MM.1S (cell line): ENCODE measurements around the gene COA5.
A peak's percentile ranks its signal among the peaks of the same experiment; 100 is the strongest.
"Not testable (repeated sequence)": the region's sequence is repeated elsewhere in the genome, so short reads cannot be mapped to it uniquely, and the experiment has no call there.

ENCODE experiments used
- DNase-seq: peaks from one replicate; pipeline ENCODE4 v3.0.0-alpha.2; 2015
- H2AFZ ChIP-seq: fragments of 300-600 bp; sonication (generic); 2 replicates; pipeline ENCODE4 v1.6.0; 2016; ENCODE audit warnings: antibody characterized with exemption, low read length
- H3F3A ChIP-seq: fragments of 300-600 bp; sonication (generic); 2 replicates; pipeline ENCODE4 v1.6.1; 2016; ENCODE audit warnings: mild to moderate bottlenecking, antibody characterized with exemption, low read length, moderate library complexity, mixed read lengths; ENCODE audit not compliant: insufficient read depth
- H3K27ac ChIP-seq: fragments of 300-600 bp; sonication (generic); 2 replicates; pipeline ENCODE4 v1.5.1; 2016; ENCODE audit warnings: mild to moderate bottlenecking, low read length
- H3K27me3 ChIP-seq: fragments of 300-600 bp; sonication (generic); replicated peaks from 2 replicates; pipeline ENCODE4 v1.6.0; 2016; ENCODE audit warnings: low read length; ENCODE audit not compliant: insufficient read depth
- H3K36me3 ChIP-seq: fragments of 300-600 bp; sonication (generic); replicated peaks from 2 replicates; pipeline ENCODE4 v1.6.1; 2016; ENCODE audit warnings: mild to moderate bottlenecking, low read length, mixed read lengths; ENCODE audit not compliant: insufficient read depth
- H3K4me1 ChIP-seq: fragments of 300-600 bp; sonication (generic); 2 replicates; pipeline ENCODE4 v1.6.1; 2016; ENCODE audit warnings: low read length, mixed read lengths
- H3K4me2 ChIP-seq: fragments of 300-600 bp; sonication (generic); 2 replicates; pipeline ENCODE4 v1.6.0; 2016; ENCODE audit warnings: low read depth, low read length
- H3K4me3 ChIP-seq: fragments of 300-600 bp; sonication (generic); 2 replicates; pipeline ENCODE4 v1.5.1; 2016; ENCODE audit warnings: low read length, mixed read lengths
- H3K79me2 ChIP-seq: fragments of 300-600 bp; sonication (generic); 2 replicates; pipeline ENCODE4 v1.6.1; 2016; ENCODE audit warnings: mixed run types, low read length, mixed read lengths
- H3K9ac ChIP-seq: fragments of 300-600 bp; sonication (generic); 2 replicates; pipeline ENCODE4 v1.6.1; 2016; ENCODE audit warnings: low read length, mixed read lengths
- H3K9me2 ChIP-seq: fragments of 300-600 bp; sonication (generic); replicated peaks from 2 replicates; pipeline ENCODE4 v1.6.1; 2016; ENCODE audit warnings: mild to moderate bottlenecking, low read length, mixed read lengths; ENCODE audit not compliant: insufficient read depth
- H3K9me3 ChIP-seq: fragments of 300-600 bp; sonication (generic); replicated peaks from 2 replicates; pipeline ENCODE4 v1.6.1; 2016; ENCODE audit warnings: mild to moderate bottlenecking, low read length, mixed read lengths; ENCODE audit not compliant: insufficient read depth
- H4K20me1 ChIP-seq: fragments of 300-600 bp; sonication (generic); 2 replicates; pipeline ENCODE4 v1.6.1; 2016; ENCODE audit warnings: mild to moderate bottlenecking, low read length, moderate library complexity, mixed read lengths; ENCODE audit not compliant: insufficient read depth
- EZH2 ChIP-seq: fragments of 300-600 bp; sonication (generic); optimal IDR thresholded peaks from 2 replicates; pipeline ENCODE3; 2017; ENCODE audit warnings: low read depth, mild to moderate bottlenecking, antibody characterized with exemption, low read length, mixed read lengths
- EZH2phosphoT487 ChIP-seq: fragments of 300-600 bp; sonication (generic); IDR thresholded peaks from 2 replicates; pipeline ENCODE4 v1.6.1; 2018; ENCODE audit warnings: antibody characterized with exemption, low read length
- TF ChIP-seq, protein P1 (sequence below): fragments of 300-600 bp; sonication (generic); IDR thresholded peaks from 2 replicates; pipeline ENCODE4 v1.5.1; 2016; ENCODE audit warnings: antibody characterized with exemption, low read length, mixed read lengths

COA5 gene

DNA sequence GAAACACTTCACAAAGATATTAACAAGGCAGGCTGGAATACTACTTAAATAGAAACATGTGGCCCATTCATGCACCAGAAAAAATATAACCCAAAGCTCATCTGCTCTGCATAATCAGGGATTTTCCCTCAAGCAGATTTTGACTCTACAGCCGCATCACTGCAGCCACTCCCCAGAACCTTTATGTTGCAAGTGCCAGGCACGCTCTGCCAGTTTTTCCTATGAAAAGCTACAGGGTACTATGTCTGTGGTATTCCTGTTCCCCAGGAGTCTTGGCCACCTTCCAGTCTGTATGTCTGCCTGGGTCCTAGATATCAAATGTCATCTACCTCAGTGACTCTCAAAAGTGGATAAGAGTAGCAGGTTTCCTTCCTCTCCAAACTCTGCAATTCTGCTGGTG, 3.8 kb downstream of the COA5 start:
- TF ChIP-seq EZH2, result no peak
- TF ChIP-seq EZH2phosphoT487, result no peak
- TF ChIP-seq, protein P1, sequence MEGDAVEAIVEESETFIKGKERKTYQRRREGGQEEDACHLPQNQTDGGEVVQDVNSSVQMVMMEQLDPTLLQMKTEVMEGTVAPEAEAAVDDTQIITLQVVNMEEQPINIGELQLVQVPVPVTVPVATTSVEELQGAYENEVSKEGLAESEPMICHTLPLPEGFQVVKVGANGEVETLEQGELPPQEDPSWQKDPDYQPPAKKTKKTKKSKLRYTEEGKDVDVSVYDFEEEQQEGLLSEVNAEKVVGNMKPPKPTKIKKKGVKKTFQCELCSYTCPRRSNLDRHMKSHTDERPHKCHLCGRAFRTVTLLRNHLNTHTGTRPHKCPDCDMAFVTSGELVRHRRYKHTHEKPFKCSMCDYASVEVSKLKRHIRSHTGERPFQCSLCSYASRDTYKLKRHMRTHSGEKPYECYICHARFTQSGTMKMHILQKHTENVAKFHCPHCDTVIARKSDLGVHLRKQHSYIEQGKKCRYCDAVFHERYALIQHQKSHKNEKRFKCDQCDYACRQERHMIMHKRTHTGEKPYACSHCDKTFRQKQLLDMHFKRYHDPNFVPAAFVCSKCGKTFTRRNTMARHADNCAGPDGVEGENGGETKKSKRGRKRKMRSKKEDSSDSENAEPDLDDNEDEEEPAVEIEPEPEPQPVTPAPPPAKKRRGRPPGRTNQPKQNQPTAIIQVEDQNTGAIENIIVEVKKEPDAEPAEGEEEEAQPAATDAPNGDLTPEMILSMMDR, result no peak
- Histone ChIP-seq H3K79me2 (peaks cover 32% of the 10 kb centered on the region), H2AFZ (no peak overlapping the region), H3K36me3 (no peaks in the 10 kb centered on the region), H3K27ac (no peak overlapping the region), H3K9me3 (no peaks in the 10 kb centered on the region), H3K27me3 (no peaks in the 10 kb centered on the region), H3F3A (peaks cover 21% of the 10 kb centered on the region), H3K4me2 (no peak overlapping the region), H4K20me1 (no peaks in the 10 kb centered on the region), H3K4me1 (peaks cover 11% of the 10 kb centered on the region), H3K4me3 (no peak overlapping the region), H3K9me2 (no peaks in the 10 kb centered on the region), H3K9ac (no peak overlapping the region)
- DNase-seq, result no peak

- Histone ChIP-seq H3K4me2 (no peak overlapping the region), H3K79me2 (peaks cover 5% of the 10 kb centered on the region), H3K36me3 (no peaks in the 10 kb centered on the region; the same call in 1 of the 2 replicates), H3K4me3 (no peak overlapping the region), H3K9me3 (no peaks in the 10 kb centered on the region), H2AFZ (no peak overlapping the region), H3K9me2 (no peaks in the 10 kb centered on the region), H3K27me3 (no peaks in the 10 kb centered on the region), H3K4me1 (no peaks in the 10 kb centered on the region), H3F3A (peaks cover 43% of the 10 kb centered on the region), H3K27ac (no peak overlapping the region), H3K9ac (no peak overlapping the region), H4K20me1 (no peaks in the 10 kb centered on the region; the same call in 1 of the 2 replicates)
- peak; percentile 47 for DNase-seq
- no peak for TF ChIP-seq EZH2phosphoT487
- TF ChIP-seq, protein P1, result peak; percentile 61
Measured at GRCh38 chr2:98601532-98602132, 6.7 kb downstream of the COA5 start.

DNA sequence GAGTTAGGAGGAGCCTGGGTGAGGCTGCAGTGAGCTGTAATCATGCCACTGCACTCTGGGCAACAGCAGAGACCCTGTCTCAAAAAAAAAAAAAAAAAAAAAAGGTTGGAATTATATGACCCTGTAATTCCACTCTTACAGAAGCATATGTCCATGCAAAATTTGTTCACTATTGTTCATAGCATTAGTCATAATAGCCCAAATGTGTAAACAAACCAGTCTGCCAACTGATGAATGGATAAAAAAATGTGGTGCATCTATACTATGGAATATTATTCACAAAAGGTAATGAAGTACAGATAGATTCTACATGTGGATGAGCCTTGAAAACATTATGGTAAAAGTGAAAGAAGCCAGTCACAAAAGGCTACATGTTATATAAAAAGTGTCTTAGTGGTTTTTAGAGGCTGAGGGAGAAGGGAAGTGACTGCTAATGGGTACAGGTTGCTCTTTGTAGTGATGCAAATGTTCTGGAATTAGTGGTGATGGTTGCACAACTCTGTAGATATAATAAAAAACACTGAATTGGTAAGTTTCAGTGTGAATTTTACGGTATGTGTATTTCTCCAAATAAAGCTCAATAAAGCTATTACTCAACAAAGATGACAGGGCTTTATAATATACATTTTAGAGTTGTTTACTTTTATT, 9.4 kb downstream of the COA5 start:
- Histone ChIP-seq H3K4me1 (no peaks in the 10 kb centered on the region), H4K20me1 (no peaks in the 10 kb centered on the region; the same call in 1 of the 2 replicates), H2AFZ (no peak overlapping the region), H3K4me2 (no peak overlapping the region), H3K27ac (no peak overlapping the region), H3K36me3 (no peaks in the 10 kb centered on the region; the same call in 1 of the 2 replicates), H3K27me3 (no peaks in the 10 kb centered on the region), H3F3A (peaks cover 37% of the 10 kb centered on the region), H3K9me3 (no peaks in the 10 kb centered on the region), H3K9ac (no peak overlapping the region), H3K4me3 (no peak overlapping the region), H3K9me2 (no peaks in the 10 kb centered on the region), H3K79me2 (no peaks in the 10 kb centered on the region)
- no peak for DNase-seq
- TF ChIP-seq, protein P1, result no peak

- Histone ChIP-seq H3K36me3 (peaks cover 18% of the 10 kb centered on the region; the same call in 1 of the 2 replicates), H3F3A (peaks cover 27% of the 10 kb centered on the region)
- not testable (repeated sequence) for DNase-seq, H4K20me1 ChIP-seq, H3K4me1 ChIP-seq, H3K9me2 ChIP-seq, H3K79me2 ChIP-seq, H3K27me3 ChIP-seq, H3K9ac ChIP-seq, H3K4me3 ChIP-seq, H3K9me3 ChIP-seq, H2AFZ ChIP-seq, H3K4me2 ChIP-seq, H3K27ac ChIP-seq
Measured at GRCh38 chr2:98594665-98595064, 13.6 kb downstream of the COA5 start.
